ENCODE data around the gene FEN1. TPM values are rescaled to one million over a fixed set of nuclear protein-coding genes. Genes with fewer than 3 reads are reported as not detected.

Gene FEN1
- total RNA-seq, 4 donors from 2014 or later: 4.5 to 11.0 (median 4.6) TPM

GRCh38 chr11:61756452-61757212 is 36.1 kb upstream of the FEN1 start:
- Histone ChIP-seq H3K4me1 (peaks cover 0 to 20% (median 8%) of the 10 kb centered on the region in 4 donors), H3K27ac (peak overlapping the region in 1 of 4 donors; percentile 62), H3K27me3 (peaks cover 0 to 5% of the 10 kb centered on the region in 2 donors), H3K9me3 (no peaks in the 10 kb centered on the region), H3K36me3 (no peaks in the 10 kb centered on the region), H3K4me3 (no peak overlapping the region)
- DNase-seq (ENCODE audit: low spot score in 2 of 2): no peak
- TF ChIP-seq CTCF (IDR thresholded peaks at IDR 0.05): no peak
- TF ChIP-seq EP300 (IDR thresholded peaks at IDR 0.05): no peak
- TF ChIP-seq POLR2A (IDR thresholded peaks at IDR 0.05): no peak
- WGBS, 2 donors: 74 to 80% methylated on average over 9 of the region's 9 CpGs

- no peak overlapping the region for H3K4me3 ChIP-seq
- no peaks in the 10 kb centered on the region for H3K9me3 ChIP-seq
- DNase-seq (ENCODE audit: low spot score in 2 of 2): no peak
- peak overlapping the region in 1 of 4 donors; percentile 37 for H3K27ac ChIP-seq
- peaks cover 0 to 5% of the 10 kb centered on the region in 2 donors for H3K27me3 ChIP-seq
- 76 to 88% methylated on average over 13 to 15 of the region's 15 CpGs for WGBS, 2 donors
- peaks cover 0 to 13% (median 8%) of the 10 kb centered on the region in 4 donors for H3K4me1 ChIP-seq
- no peaks in the 10 kb centered on the region for H3K36me3 ChIP-seq
- no peak for TF ChIP-seq POLR2A (IDR thresholded peaks at IDR 0.05)
- no peak for TF ChIP-seq CTCF (IDR thresholded peaks at IDR 0.05)
- TF ChIP-seq EP300 (IDR thresholded peaks at IDR 0.05): no peak
These were observed 35.4 kb upstream of the FEN1 start for GRCh38 chr11:61757213-61757862.

GRCh38 chr11:61760946-61761345 is 31.8 kb upstream of the FEN1 start:
- Histone ChIP-seq H3K27me3 (no peaks in the 10 kb centered on the region), H3K36me3 (no peaks in the 10 kb centered on the region), H3K4me3 (no peak overlapping the region), H3K27ac (no peak overlapping the region), H3K4me1 (peaks cover 0 to 13% (median 3%) of the 10 kb centered on the region in 4 donors), H3K9me3 (no peaks in the 10 kb centered on the region)
- DNase-seq (ENCODE audit: low spot score in 2 of 2): no peak
- WGBS, 2 donors: 33 to 58% methylated on average over 1 to 8 of the region's 13 CpGs
- no peak for TF ChIP-seq EP300 (IDR thresholded peaks at IDR 0.05)
- TF ChIP-seq CTCF (IDR thresholded peaks at IDR 0.05): no peak
- TF ChIP-seq POLR2A (IDR thresholded peaks at IDR 0.05): no peak

GRCh38 chr11:61761440-61762222 is 31.1 kb upstream of the FEN1 start:
- Histone ChIP-seq H3K27me3 (no peaks in the 10 kb centered on the region), H3K4me3 (no peak overlapping the region), H3K36me3 (no peaks in the 10 kb centered on the region), H3K27ac (no peak overlapping the region), H3K4me1 (peaks cover 0 to 9% (median 2%) of the 10 kb centered on the region in 4 donors), H3K9me3 (no peaks in the 10 kb centered on the region)
- no peak for DNase-seq (ENCODE audit: low spot score in 2 of 2)
- WGBS, 2 donors: 75 to 80% methylated on average over 10 to 11 of the region's 11 CpGs
- TF ChIP-seq POLR2A (IDR thresholded peaks at IDR 0.05) (no peak), CTCF (IDR thresholded peaks at IDR 0.05) (no peak), EP300 (IDR thresholded peaks at IDR 0.05) (no peak)
